GM12892 (cell line): ENCODE results near the gene IL13.

Experiments used
- POLR2A ChIP-seq: IDR thresholded peaks from 2 replicates; pipeline ENCODE4 v1.6.1; 2011; ENCODE audit warnings: low read depth, low read length, control low read depth
- POLR2AphosphoS5 ChIP-seq: IDR thresholded peaks from 2 replicates; pipeline ENCODE4 v1.6.1; 2011; ENCODE audit warnings: low read depth, low read length, control low read depth

- TF ChIP-seq POLR2AphosphoS5 (no peak; the same call in 1 of the 2 replicates), POLR2A (no peak; the same call in 1 of the 2 replicates)
These were observed 16.7 kb upstream of the IL13 start for GRCh38 chr5:132641241-132641723.
